ENCODE data around the gene TRIP4.
"Not testable (repeated sequence)": the region's sequence is repeated elsewhere in the genome, so short reads cannot be mapped to it uniquely, and the experiment has no call there.

The TRIP4 gene

DNA sequence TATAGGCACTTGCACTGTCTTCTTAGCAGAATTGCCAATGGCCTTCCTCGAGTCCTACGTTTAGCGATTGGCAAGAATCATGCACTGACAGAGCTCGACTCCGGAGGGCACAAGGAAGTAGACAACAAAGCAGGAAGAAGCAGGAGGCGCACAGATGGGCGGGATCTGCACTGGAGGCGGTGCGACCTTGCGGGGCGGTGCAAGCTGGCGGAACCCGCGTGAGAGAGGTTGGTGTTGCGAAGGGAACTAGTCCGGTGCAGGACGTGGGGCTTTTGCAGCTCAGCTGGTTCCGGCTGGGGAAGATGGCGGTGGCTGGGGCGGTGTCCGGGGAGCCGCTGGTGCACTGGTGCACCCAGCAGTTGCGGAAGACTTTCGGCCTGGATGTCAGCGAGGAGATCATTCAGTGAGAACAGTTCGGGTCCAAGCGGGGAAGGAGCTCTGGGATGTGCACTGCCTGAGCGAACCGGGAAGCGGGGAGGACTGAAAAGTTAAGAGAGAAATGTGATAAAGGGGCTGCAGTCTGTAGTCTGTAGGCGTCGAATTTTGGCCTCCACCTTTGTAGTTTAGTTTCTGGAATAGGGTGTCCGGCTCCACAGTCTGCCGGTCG lies at the start of gene TRIP4:
Gene TRIP4, plus strand, starts transcription at position 275 of the 607 bp plus-strand sequence. Its CDS starts 28 bp downstream, at position 303.
- peak; percentile 99 for DNase-seq

DNA sequence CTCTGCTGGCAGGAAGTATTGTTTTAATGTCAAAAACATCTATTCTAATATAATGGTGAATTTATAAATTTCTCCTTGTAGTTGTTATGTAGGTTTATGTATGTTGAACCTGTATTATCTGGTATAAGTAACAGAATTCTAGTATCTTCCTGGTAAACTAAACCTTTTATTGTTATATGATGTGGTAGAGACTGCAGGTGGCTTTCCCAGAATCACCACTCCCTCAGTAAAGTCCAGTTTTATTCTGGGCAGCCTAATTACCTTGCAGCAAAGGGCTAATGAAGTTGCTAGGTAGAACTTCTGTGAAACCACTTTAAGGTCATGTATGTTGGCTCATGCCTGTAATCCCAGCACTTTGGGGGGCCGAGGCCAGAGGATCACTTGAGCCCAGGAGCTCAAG lies 47.3 kb upstream of the TRIP4 start:
- no peak for DNase-seq

DNA sequence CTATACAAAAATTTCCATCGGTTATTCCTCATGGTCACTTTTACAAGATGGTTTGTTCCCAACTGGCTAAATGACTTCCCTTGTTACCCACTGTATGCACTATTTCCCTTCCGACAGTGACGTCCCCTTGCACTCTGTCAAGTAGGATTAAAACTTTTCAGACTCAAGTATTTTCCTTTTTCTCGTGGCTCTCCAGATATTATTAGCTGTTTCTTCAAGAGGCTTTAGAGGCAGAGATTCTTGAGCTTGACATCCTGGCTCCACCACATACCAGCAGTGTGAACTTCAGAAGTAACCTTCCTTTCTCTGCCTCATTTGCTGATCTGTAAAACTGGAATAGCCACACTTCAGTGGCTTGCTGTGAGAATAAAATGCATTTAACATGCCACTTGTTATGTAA lies 45.7 kb upstream of the TRIP4 start:
- DNase-seq: no peak

DNA sequence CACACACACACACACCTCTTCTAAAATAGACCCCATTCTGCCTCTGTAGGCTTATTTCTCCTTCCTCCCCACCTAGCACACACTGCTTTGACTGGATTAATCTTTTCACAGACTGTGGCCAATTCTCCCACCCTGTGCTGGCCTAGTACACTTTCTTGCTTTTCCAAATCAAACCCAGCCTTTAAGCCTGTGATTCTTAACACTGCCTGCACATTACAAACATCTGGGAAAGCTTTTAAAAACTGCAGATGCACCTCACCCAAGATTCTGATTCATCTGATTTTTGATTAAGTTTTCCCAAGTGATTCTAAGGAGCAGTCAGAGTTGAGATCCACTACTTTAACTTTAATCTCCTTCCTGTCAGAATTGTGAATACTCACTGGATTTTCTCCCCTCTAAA lies 44.4 kb upstream of the TRIP4 start:
- DNase-seq: no peak

DNA sequence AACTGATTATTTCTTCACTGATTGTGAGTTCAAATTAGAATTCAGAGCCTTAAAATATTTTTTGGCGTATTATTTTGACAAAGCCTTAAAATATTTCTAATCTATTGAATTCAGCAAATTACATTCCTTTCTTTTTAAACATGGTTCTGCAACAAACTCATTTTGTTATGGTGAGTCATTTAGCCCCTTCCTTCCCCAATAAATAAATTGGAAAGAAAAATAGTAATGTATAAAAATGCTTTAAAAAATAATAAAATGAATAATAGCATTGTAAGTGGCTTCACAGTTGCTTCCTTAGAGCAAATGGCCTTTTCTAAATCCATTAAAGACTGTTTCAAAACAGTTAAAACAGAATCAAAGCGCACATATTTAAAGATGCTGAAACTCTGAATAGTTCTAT lies 43.8 kb upstream of the TRIP4 start:
- no peak for DNase-seq

DNA sequence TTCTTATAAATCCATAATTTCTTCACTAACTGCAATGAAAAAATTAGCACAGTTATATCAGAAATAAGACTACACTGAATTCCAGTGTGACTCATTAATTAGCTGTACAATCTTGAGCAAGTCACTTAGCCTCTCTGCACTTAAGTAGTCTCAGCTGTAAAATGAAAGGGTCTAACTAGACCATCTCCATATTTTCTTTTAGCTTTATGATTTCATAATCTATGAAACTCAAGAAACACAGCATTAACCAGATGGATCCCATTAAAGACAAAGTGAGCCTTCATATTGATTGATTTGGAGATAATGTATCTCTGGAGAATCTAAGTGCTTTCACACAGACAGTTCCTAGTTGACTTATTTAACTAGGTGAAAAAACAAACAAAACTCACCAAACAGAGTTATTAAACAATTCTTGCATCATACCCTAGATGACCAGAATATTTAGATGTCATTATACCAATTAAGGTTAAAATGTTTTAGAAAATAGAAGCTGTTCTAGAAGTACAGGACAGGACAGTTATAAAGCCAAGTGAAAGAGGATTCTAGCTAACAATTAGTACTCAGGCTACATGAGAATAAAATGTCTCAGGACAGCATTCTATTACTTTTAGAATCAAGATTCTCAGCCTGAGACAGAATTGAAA lies 42.9 kb upstream of the TRIP4 start:
- DNase-seq: no peak

- DNase-seq: not testable (repeated sequence)
Measured at GRCh38 chr15:64346242-64346641, 41.4 kb upstream of the TRIP4 start.

DNA sequence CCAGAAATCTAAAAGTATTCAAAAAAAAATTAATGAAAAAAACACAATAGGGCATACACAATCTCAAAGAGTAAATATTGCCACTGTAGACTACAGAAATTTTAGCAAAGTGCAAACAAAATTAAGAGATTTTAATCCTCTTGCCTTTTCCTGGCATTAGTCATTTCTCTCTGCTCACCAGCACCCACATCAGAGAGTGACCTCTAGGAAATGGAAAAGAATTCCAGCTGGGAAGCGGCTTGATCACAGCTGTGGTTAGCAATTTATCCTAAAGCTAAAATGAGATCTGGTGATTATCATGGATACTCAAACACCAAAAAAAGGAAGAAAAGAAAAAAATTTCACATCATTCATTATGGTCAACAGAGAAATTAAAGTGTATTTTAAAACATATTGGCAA lies 39.2 kb upstream of the TRIP4 start:
- DNase-seq: no peak

GRCh38 chr15:64349375-64349774 lies 38.3 kb upstream of the TRIP4 start:
- no peak for DNase-seq

DNA sequence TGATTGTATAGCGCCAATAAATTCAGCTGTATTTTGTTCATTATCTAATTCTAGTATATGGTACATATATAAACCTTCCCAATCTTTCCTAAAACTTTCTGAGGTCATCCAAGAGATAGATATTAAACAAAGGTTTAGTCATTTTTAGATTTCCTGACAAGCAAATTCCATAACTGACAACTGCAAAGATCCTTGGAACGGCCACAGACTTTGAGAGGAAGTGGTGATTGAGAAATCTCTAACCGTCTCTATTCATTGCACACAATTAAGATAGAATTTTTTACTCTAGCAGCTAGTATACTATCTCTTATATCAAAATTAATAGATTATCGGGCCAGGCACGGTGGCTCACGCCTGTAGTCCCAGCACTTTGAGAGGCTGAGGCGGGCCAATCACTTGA lies 36.4 kb upstream of the TRIP4 start:
- DNase-seq: no peak

DNA sequence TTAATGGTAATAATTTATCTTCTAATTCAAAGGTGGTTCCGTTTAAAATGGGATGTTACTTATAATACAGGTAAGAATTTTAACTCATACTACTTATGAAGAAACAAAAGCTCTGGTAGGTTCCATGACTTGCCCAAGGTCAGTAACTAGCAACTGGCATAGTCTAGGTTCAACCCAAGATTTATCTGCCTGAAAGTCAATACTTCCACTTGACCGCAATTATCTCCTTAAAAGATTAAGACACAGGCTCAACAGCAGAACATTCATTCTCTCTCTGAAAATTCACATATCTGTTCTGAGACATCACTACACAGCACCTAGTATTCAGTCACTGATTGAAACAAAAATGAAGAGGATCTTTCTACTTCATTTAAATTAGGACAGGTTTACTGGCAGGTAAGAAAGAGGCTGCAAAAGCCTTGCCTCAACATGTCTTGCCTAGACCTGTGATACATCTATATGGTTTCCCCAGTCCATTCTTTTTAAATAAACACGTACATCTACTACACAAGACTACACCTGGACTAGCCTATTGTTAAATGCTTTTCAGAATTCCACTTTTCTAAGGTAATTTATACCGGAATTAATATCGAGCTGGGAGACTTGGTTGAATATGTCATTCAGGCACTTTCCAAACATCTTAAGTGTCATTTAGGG lies 32.8 kb upstream of the TRIP4 start:
- no peak for DNase-seq

GRCh38 chr15:64355348-64355943 lies 32.2 kb upstream of the TRIP4 start:
- DNase-seq: no peak

- DNase-seq: peak; percentile 97
Measured at GRCh38 chr15:64355944-64356709, 31.5 kb upstream of the TRIP4 start, which contains the start of gene CSNK1G1. TSS of gene CSNK1G1 (minus strand) at chr15:64356173. CDS start at chr15:64300499, 55,674 bp downstream.

DNA sequence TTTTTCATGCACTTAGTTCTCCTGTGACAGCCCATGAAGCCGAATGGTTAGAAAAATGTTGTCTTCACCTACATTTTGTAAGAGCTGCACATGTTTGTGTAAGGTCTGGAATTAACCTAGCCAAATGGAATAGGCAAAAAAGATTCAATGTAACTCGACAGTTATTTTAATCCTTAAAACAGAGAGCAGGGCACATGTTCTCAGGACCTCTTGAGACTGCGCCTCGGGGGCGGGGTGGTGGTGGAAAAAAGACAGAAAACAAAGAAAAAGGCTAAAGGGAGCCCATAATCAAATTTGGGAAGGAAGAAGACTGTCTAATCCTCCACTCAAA lies 31.0 kb upstream of the TRIP4 start:
- DNase-seq: no peak

DNA sequence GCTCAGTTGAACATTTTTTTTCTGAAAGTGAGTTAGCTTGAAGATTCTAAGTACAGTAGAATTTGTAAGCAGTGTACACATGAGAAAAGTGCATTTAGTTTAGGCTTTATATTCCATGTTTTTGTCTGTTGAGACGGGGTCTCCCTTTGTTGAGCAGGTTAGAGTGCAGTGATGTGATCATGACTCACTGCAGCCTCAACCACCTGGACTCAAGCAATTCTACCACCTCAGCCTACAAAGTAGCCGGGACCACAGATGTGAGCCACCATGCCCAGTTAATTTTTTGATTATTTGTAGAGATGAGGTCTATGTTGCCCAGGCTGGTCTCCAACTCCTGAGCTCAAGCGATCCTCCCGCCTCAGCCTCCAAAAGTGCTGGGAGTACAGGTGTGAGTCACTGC lies 26.4 kb upstream of the TRIP4 start:
- DNase-seq: no peak

- DNase-seq: no peak
Measured at GRCh38 chr15:64369078-64369607, 18.5 kb upstream of the TRIP4 start.

GRCh38 chr15:64371383-64371782 lies 16.3 kb upstream of the TRIP4 start:
- not testable (repeated sequence) for DNase-seq

- DNase-seq: no peak
Measured at GRCh38 chr15:64373360-64373759, 14.3 kb upstream of the TRIP4 start.

DNA sequence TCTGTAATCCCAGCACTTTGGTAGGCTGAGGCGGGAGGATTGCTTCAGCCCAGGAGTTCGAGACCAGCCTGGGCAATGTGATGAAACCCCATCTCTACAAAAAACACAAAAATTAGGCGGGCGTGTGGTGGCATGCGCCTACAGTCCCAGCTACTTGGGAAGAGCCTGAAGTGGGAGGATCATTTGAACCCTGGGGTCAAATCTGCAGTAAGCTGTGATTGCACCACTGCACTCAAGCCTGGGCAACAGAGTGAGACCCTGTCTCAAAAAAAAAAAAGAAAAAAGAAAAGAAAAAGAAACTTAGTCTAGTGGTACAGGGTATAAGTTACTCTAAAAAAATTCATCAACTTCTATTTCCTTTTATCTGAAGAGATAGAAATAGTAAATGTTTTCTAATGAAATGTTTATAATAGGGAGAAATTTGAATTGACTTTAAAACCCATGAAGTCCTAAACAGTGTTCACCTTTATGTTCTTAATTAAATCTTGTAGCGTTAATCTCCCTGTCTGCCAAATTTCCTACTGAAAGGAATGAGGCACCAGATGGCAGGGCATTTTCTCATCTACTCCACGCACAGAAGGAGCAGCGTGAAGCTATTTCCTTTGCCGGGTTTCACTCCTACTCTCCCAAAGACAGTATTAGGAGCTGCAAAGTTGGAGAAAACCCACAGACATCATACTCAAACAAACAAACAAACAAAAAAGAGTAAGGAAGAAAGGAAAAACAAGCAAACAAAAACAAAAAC lies 8.2 kb upstream of the TRIP4 start:
- no peak for DNase-seq

- DNase-seq: not testable (repeated sequence)
Measured at GRCh38 chr15:64380130-64380870, 7.3 kb upstream of the TRIP4 start.

DNA sequence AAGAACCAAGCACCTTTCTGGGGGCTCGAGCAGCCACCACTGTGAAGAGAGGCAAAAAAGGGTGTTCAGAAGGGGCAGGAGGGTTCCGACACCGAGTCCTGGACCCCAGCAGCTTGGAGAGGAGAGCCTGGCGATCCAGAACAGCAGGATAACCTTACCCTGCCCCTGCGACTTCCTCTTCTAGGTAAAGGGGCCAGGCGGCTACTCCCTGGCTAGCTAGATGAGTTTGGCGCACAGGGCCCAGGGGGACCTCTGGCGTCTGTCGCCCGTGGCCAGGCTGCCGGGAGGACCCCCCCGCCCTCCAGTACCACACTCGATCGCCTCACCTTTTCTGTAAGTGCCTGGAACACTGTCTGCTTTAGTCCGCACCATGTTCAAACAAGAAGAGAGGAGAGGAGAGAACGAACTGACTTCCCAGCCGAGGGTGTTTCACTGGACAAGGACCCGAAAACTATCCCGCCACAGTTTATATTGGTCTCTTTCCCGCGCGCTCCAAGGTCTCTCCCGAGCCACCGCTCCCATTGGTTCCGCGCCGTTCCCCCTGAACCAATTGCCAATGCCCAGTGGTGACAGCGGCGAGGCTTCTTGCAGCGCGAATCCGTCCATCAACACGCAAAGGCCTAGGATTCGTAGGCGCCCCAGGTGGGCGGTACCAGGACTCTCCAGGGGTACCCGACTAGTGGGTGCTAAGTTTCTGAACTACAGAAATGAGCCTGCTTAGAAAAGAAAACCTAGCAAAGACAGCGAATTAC lies 6.5 kb upstream of the TRIP4 start, which contains the start of gene PCLAF:
Gene PCLAF, minus strand, starts transcription at position 442 of the 752 bp plus-strand sequence. Its CDS starts 70 bp downstream, at position 372.
- peak; percentile 97 for DNase-seq

All from activated effector memory CD4-positive, alpha-beta T cell treated with anti-CD3 and anti-CD28 coated beads, Interleukin-2, amount 50 U/mL, for 16 hours (primary cell).